ENCODE results near the gene KRT28.

KRT28 gene

GRCh38 chr17:40799859-40800258 lies at the start of gene KRT28:
Gene KRT28 (minus strand): TSS chr17:40799959. CDS start chr17:40799893, 66 bp downstream.
- no peak for DNase-seq (ENCODE audit: low read depth in 1 of 2, low spot score in 1 of 2)

- DNase-seq (ENCODE audit: low read depth in 1 of 2, low spot score in 1 of 2) = no peak
Observed at GRCh38 chr17:40848583-40849235, 49.0 kb upstream of the KRT28 start.

GRCh38 chr17:40846515-40847144 lies 46.9 kb upstream of the KRT28 start:
- no peak for DNase-seq (ENCODE audit: low read depth in 1 of 2, low spot score in 1 of 2)

- DNase-seq (ENCODE audit: low read depth in 1 of 2, low spot score in 1 of 2) = no peak
Observed at GRCh38 chr17:40844671-40845107, 44.9 kb upstream of the KRT28 start.

- no peak for DNase-seq (ENCODE audit: low read depth in 1 of 2, low spot score in 1 of 2)
Observed at GRCh38 chr17:40843242-40843641, 43.5 kb upstream of the KRT28 start.

- DNase-seq (ENCODE audit: low read depth in 1 of 2, low spot score in 1 of 2) = no peak
Observed at GRCh38 chr17:40841246-40841645, 41.5 kb upstream of the KRT28 start.

- DNase-seq (ENCODE audit: low read depth in 1 of 2, low spot score in 1 of 2) = no peak
Observed at GRCh38 chr17:40839194-40839593, 39.4 kb upstream of the KRT28 start.

- no peak for DNase-seq (ENCODE audit: low read depth in 1 of 2, low spot score in 1 of 2)
Observed at GRCh38 chr17:40836020-40836419, 36.3 kb upstream of the KRT28 start.

GRCh38 chr17:40833882-40834281 lies 34.1 kb upstream of the KRT28 start:
- DNase-seq (ENCODE audit: low read depth in 1 of 2, low spot score in 1 of 2) = no peak

GRCh38 chr17:40832840-40833239 lies 33.1 kb upstream of the KRT28 start:
- no peak for DNase-seq (ENCODE audit: low read depth in 1 of 2, low spot score in 1 of 2)

GRCh38 chr17:40830085-40830776 lies 30.5 kb upstream of the KRT28 start:
- no peak for DNase-seq (ENCODE audit: low read depth in 1 of 2, low spot score in 1 of 2)

GRCh38 chr17:40828454-40829044 lies 28.8 kb upstream of the KRT28 start:
- DNase-seq (ENCODE audit: low read depth in 1 of 2, low spot score in 1 of 2) = no peak

GRCh38 chr17:40827746-40828453 lies 28.1 kb upstream of the KRT28 start:
- no peak for DNase-seq (ENCODE audit: low read depth in 1 of 2, low spot score in 1 of 2)

GRCh38 chr17:40825599-40825998 lies 25.8 kb upstream of the KRT28 start:
- DNase-seq (ENCODE audit: low read depth in 1 of 2, low spot score in 1 of 2) = no peak

GRCh38 chr17:40824015-40824832 lies 24.5 kb upstream of the KRT28 start:
- DNase-seq (ENCODE audit: low read depth in 1 of 2, low spot score in 1 of 2) = no peak

GRCh38 chr17:40822132-40822812 lies 22.5 kb upstream of the KRT28 start, which contains the start of gene KRT10:
Gene KRT10 (minus strand): TSS chr17:40822614. CDS start chr17:40822585, 29 bp downstream.
- DNase-seq (ENCODE audit: low read depth in 1 of 2, low spot score in 1 of 2) = no peak

GRCh38 chr17:40821536-40821935 lies 21.8 kb upstream of the KRT28 start:
- DNase-seq (ENCODE audit: low read depth in 1 of 2, low spot score in 1 of 2) = no peak

GRCh38 chr17:40820228-40820838 lies 20.6 kb upstream of the KRT28 start:
- DNase-seq (ENCODE audit: low read depth in 1 of 2, low spot score in 1 of 2) = no peak

- DNase-seq (ENCODE audit: low read depth in 1 of 2, low spot score in 1 of 2) = no peak
Observed at GRCh38 chr17:40819528-40820125, 19.9 kb upstream of the KRT28 start.

Data from activated CD4-positive, alpha-beta T cell treated with anti-CD3 and anti-CD28 coated beads, Interleukin-2, amount 50 U/mL, for 24 hours (primary cell).